Measurements from ENCODE around the gene VWA2.

The VWA2 gene

GRCh38 chr10:114266521-114266920, 27.5 kb downstream of the VWA2 start:
- Histone ChIP-seq H3K4me3 (ENCODE audit: low read length) (no peak overlapping the region), H3K79me2 (ENCODE audit: low read length) (no peaks in the 10 kb centered on the region), H3K9me3 (replicated peaks; ENCODE audit: insufficient read depth, low read length) (no peaks in the 10 kb centered on the region), H3K4me2 (ENCODE audit: low read depth, low read length) (no peak overlapping the region), H3K27me3 (replicated peaks; ENCODE audit: insufficient read depth, low read length) (no peaks in the 10 kb centered on the region), H2AFZ (ENCODE audit: low read length) (no peak overlapping the region), H3K9me2 (replicated peaks; ENCODE audit: insufficient read depth, low read length) (no peaks in the 10 kb centered on the region), H4K20me1 (ENCODE audit: insufficient read depth, low read length) (no peaks in the 10 kb centered on the region), H3K36me3 (replicated peaks; ENCODE audit: insufficient read depth, low read length) (no peaks in the 10 kb centered on the region), H3K9ac (ENCODE audit: low read length) (no peak overlapping the region), H3K4me1 (ENCODE audit: low read length) (0 out of 2 replicates have a peak, but pooled peaks cover under 1% of the 10 kb centered on the region), H3K27ac (ENCODE audit: low read length) (no peak overlapping the region), H3F3A (ENCODE audit: insufficient read depth, low read length) (no peaks in the 10 kb centered on the region)
- TF ChIP-seq CTCF (IDR thresholded peaks at IDR 0.05; ENCODE audit: low read length) (no peak), EZH2phosphoT487 (IDR thresholded peaks at IDR 0.05; ENCODE audit: low read length) (no peak), EZH2 (optimal IDR thresholded peaks at IDR 0.05; ENCODE audit: low read depth, low read length) (no peak)
- no peak for DNase-seq

GRCh38 chr10:114271075-114271778, 32.2 kb downstream of the VWA2 start:
- Histone ChIP-seq H2AFZ (ENCODE audit: low read length) (no peak overlapping the region), H3K4me2 (ENCODE audit: low read depth, low read length) (no peak overlapping the region)

GRCh38 chr10:114271779-114272167, 32.7 kb downstream of the VWA2 start:
- Histone ChIP-seq H3K9me2 (replicated peaks; ENCODE audit: insufficient read depth, low read length) (no peaks in the 10 kb centered on the region), H3K4me3 (ENCODE audit: low read length) (no peak overlapping the region), H3K27ac (ENCODE audit: low read length) (no peak overlapping the region), H3K9me3 (replicated peaks; ENCODE audit: insufficient read depth, low read length) (no peaks in the 10 kb centered on the region), H4K20me1 (ENCODE audit: insufficient read depth, low read length) (no peaks in the 10 kb centered on the region), H3K36me3 (replicated peaks; ENCODE audit: insufficient read depth, low read length) (no peaks in the 10 kb centered on the region), H3F3A (ENCODE audit: insufficient read depth, low read length) (no peaks in the 10 kb centered on the region), H3K79me2 (ENCODE audit: low read length) (no peaks in the 10 kb centered on the region), H3K27me3 (replicated peaks; ENCODE audit: insufficient read depth, low read length) (no peaks in the 10 kb centered on the region), H3K9ac (ENCODE audit: low read length) (no peak overlapping the region), H2AFZ (ENCODE audit: low read length) (no peak overlapping the region), H3K4me1 (ENCODE audit: low read length) (no peaks in the 10 kb centered on the region), H3K4me2 (ENCODE audit: low read depth, low read length) (no peak overlapping the region)
- no peak for DNase-seq
- TF ChIP-seq EZH2 (optimal IDR thresholded peaks at IDR 0.05; ENCODE audit: low read depth, low read length) (no peak), CTCF (IDR thresholded peaks at IDR 0.05; ENCODE audit: low read length) (no peak), EZH2phosphoT487 (IDR thresholded peaks at IDR 0.05; ENCODE audit: low read length) (no peak)

More at GRCh38 chr10:114271075-114271778, 32.2 kb downstream of the VWA2 start:
- Histone ChIP-seq H3K4me1 (ENCODE audit: low read length) (no peaks in the 10 kb centered on the region), H3K36me3 (replicated peaks; ENCODE audit: insufficient read depth, low read length) (no peaks in the 10 kb centered on the region), H3K9me3 (replicated peaks; ENCODE audit: insufficient read depth, low read length) (no peaks in the 10 kb centered on the region), H3K27me3 (replicated peaks; ENCODE audit: insufficient read depth, low read length) (no peaks in the 10 kb centered on the region), H3K79me2 (ENCODE audit: low read length) (no peaks in the 10 kb centered on the region), H3K9me2 (replicated peaks; ENCODE audit: insufficient read depth, low read length) (no peaks in the 10 kb centered on the region), H3K4me3 (ENCODE audit: low read length) (no peak overlapping the region), H3F3A (ENCODE audit: insufficient read depth, low read length) (no peaks in the 10 kb centered on the region), H4K20me1 (ENCODE audit: insufficient read depth, low read length) (no peaks in the 10 kb centered on the region), H3K27ac (ENCODE audit: low read length) (no peak overlapping the region), H3K9ac (ENCODE audit: low read length) (no peak overlapping the region)
- TF ChIP-seq CTCF (IDR thresholded peaks at IDR 0.05; ENCODE audit: low read length), result no peak
- TF ChIP-seq EZH2phosphoT487 (IDR thresholded peaks at IDR 0.05; ENCODE audit: low read length), result no peak
- no peak for DNase-seq

Measured in MM.1S (cell line).